Activated CD8-positive, alpha-beta memory T cell treated with anti-CD3 and anti-CD28 coated beads for 4 hours (primary cell): Measurements from ENCODE around the gene ZNF169.
"Not testable (repeated sequence)": the region's sequence is repeated elsewhere in the genome, so short reads cannot be mapped to it uniquely, and the experiment has no call there.

Source experiments
- DNase-seq, 2 donors: peaks; one replicate each; pipeline ENCODE4 v3.0.0-alpha.2; 2020; ENCODE audit warnings: low read depth in 2 of 2

ZNF169 gene

GRCh38 chr9:94348754-94349153 is 89.7 kb downstream of the ZNF169 start:
- DNase-seq = not testable (repeated sequence)
